AG04450 (cell line): ENCODE results near the gene GANC. TPM values are rescaled to one million over a fixed set of nuclear protein-coding genes. Genes with fewer than 3 reads are reported as not detected.
"Not testable (repeated sequence)": the region's sequence is repeated elsewhere in the genome, so short reads cannot be mapped to it uniquely, and the experiment has no call there.

Source experiments
- CTCF ChIA-PET: fragments of 300-600, 350-600 bp; formaldehyde crosslinking; extraction: SDS; loops from one replicate; lab custom pipeline; 2022; ENCODE audit warnings: antibody characterized with exemption, inconsistent platforms; lab: Charles Lee
- POLR2A ChIA-PET: fragments of 350-600 bp; formaldehyde crosslinking; extraction: SDS; loops from one replicate; lab custom pipeline; 2021; ENCODE audit warnings: antibody characterized with exemption, inconsistent platforms; lab: Yijun Ruan, JAX
- DNase-seq: peaks from one replicate; pipeline ENCODE4 v3.0.0-alpha.2; 2011; ENCODE audit warnings: low read depth, low spot score
- H3K27ac ChIP-seq: one replicate; pipeline ENCODE4 v1.5.1; 2012; ENCODE audit warnings: low read depth, low read length, control low read depth
- H3K27me3 ChIP-seq: one replicate; pipeline ENCODE4 v1.6.0; 2012; ENCODE audit warnings: low read length; ENCODE audit not compliant: control insufficient read depth, insufficient read depth
- H3K4me3 ChIP-seq: 2 replicates; pipeline ENCODE4 v1.5.1; 2011; ENCODE audit warnings: mild to moderate bottlenecking, low read depth, low read length, control low read depth
- H3K9me3 ChIP-seq: 2 replicates; pipeline ENCODE4 v1.5.1; 2012; ENCODE audit warnings: low read length; ENCODE audit not compliant: control insufficient read depth, insufficient read depth
- polyA plus RNA-seq: library from polyadenylated mRNA; depleted of rRNA; stranded (reverse); fragments of >200 nt; gene quantifications from 2 replicates; pipeline ENCODE4 v1.2.3, GENCODE V29; 2011
- TF ChIP-seq, protein P1 (sequence below): IDR thresholded peaks from 2 replicates; pipeline ENCODE4 v1.5.1; 2011; ENCODE audit warnings: low read depth, low read length, control low read depth, inconsistent platforms

Gene GANC
- polyA plus RNA-seq, 1 experiment: 16.5 TPM

DNA sequence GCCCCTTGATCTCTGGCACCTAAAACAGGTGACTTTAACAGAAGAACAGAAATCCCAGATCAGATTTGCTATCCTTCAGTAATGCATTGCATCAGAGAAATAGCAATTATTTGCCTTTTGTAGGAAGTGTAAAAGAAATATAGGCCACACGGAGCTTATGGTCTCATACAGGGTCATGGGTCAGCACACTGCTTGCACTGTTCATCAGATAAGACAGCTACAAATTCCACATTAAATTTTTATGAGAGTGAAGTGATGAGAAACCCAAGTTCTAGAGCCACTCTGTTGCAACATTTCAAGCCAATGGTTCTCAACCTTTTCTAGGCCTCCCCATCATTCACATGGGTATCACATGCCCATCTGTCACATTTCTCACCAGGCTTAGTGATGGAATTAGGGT, 33.7 kb downstream of the GANC start:
- H3K4me3 ChIP-seq: no peak overlapping the region
- ChIA-PET CTCF (no interaction called here), POLR2A (no interaction called here)
- no peaks in the 10 kb centered on the region for H3K27me3 ChIP-seq
- TF ChIP-seq, protein P1, sequence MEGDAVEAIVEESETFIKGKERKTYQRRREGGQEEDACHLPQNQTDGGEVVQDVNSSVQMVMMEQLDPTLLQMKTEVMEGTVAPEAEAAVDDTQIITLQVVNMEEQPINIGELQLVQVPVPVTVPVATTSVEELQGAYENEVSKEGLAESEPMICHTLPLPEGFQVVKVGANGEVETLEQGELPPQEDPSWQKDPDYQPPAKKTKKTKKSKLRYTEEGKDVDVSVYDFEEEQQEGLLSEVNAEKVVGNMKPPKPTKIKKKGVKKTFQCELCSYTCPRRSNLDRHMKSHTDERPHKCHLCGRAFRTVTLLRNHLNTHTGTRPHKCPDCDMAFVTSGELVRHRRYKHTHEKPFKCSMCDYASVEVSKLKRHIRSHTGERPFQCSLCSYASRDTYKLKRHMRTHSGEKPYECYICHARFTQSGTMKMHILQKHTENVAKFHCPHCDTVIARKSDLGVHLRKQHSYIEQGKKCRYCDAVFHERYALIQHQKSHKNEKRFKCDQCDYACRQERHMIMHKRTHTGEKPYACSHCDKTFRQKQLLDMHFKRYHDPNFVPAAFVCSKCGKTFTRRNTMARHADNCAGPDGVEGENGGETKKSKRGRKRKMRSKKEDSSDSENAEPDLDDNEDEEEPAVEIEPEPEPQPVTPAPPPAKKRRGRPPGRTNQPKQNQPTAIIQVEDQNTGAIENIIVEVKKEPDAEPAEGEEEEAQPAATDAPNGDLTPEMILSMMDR: no peak
- H3K9me3 ChIP-seq: peaks cover 3% of the 10 kb centered on the region; the same call in 1 of the 2 replicates
- no peak overlapping the region for H3K27ac ChIP-seq
- no peak for DNase-seq

DNA sequence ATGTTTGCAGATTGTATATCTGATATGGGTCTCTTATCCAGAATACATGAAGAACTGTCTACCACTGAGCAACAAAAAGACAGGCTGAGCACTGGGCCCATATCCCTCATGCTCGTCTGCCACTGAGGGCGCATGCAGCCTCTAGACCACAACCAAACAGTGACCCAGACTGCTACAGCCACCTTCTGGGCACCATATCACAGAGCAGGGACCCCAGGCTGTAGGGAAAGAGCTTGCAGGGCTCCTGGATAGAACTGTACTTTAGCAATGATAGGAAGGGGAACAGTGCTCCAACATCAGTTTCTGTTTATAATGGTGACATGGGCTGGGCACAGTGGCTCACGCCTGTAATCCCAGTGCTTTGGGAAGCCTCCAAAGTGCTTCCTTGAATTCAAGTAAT, 40.5 kb downstream of the GANC start:
- CTCF ChIA-PET: no interaction called here
- H3K4me3 ChIP-seq: no peak overlapping the region
- H3K27ac ChIP-seq: no peak overlapping the region
- no peaks in the 10 kb centered on the region for H3K27me3 ChIP-seq
- TF ChIP-seq, protein P1: no peak
- POLR2A ChIA-PET: no interaction called here
- DNase-seq: no peak
- H3K9me3 ChIP-seq: no peaks in the 10 kb centered on the region

DNA sequence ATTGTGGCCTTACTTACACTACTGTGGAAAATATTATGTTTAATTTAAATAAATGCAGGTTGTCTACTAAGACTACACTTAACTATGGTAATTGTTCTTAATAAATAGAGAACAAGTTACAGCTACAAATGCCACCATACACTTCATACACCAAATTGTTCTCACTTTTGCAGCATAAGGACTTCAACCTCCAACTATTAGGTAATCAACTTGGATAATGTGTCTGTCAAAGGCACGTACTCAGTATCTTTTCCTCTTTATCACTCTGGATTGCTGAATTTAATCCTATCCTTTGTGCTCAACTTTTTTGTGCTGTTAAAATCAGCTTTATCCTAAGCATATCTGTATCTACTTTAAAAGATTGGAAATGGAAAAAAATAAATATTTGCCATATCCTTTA, 41.8 kb downstream of the GANC start:
- DNase-seq: no peak
- CTCF ChIA-PET: no interaction called here
- H3K27ac ChIP-seq: no peak overlapping the region
- no peak overlapping the region for H3K4me3 ChIP-seq
- H3K27me3 ChIP-seq: no peaks in the 10 kb centered on the region
- TF ChIP-seq, protein P1: no peak
- no peaks in the 10 kb centered on the region for H3K9me3 ChIP-seq
- POLR2A ChIA-PET: no interaction called here

DNA sequence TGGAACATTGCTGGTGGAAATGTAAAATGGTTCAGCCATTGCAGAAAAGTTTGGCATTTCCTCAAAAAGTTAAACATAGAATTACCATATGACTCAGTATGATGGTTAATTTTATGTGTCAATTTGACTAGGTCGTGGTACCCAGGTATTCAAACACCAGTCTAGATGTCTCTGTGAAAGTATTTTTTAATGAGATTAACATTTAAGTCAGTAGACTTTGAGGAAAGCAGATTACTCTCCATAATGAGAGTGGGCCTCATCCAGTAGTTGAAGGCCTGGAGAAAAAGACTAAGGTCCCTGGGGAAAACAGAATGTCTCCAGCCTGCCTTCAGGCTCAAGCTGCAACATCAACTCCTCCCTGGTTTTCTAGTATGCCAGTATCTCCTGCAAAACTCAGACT, 42.5 kb downstream of the GANC start:
- DNase-seq: no peak
- TF ChIP-seq, protein P1: no peak
- Histone ChIP-seq H3K9me3 (no peaks in the 10 kb centered on the region), H3K4me3 (no peak overlapping the region), H3K27me3 (no peaks in the 10 kb centered on the region), H3K27ac (no peak overlapping the region)
- ChIA-PET CTCF (no interaction called here), POLR2A (no interaction called here)

DNA sequence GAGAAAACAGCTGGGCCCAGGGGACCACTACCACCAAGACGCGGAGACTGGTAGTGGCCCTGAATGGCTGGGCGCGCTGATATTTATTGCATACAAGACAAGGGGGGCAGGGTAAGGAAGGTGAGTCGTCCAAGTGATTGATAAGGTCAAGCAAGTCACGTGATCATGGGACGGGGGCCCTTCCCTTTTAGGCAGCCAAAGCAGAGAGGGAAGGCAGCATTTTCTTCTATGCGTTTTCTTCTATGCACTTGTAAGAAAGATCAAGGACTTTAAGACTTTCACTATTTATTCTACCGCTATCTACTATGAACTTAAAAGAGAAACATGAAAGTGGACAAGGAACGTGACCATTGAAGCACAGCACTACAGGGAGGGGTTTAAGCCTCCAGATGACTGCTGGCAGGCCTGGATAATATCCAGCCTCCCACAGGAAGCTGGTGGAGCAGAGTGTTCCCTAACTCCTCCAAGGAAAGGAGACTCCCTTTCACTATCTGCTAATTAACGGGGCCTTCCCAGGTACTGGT, 43.3 kb downstream of the GANC start:
- DNase-seq, H3K27ac ChIP-seq, H3K27me3 ChIP-seq, H3K9me3 ChIP-seq, CTCF ChIA-PET, POLR2A ChIA-PET, H3K4me3 ChIP-seq: not testable (repeated sequence)

DNA sequence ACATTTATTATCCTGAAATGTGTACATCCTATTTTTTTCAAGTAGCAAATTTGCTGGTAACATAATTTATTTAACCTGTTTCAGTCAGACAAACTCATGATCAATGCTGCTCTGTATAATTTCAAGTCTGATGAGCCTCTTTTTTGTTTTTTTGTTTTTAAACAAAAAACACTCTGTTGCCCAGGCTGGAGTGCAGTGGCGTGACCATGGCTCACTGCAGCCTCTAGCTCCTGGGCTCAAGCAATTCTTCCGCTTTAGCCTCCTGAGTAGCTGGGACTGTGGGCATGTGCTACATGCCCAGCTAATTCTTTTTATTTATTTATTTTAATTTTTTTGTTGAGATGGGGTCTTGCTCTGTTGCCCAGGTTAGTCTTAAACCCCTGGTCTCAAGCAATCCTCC, 46.2 kb downstream of the GANC start:
- no peak overlapping the region for H3K27ac ChIP-seq
- no peaks in the 10 kb centered on the region for H3K9me3 ChIP-seq
- ChIA-PET POLR2A (no interaction called here), CTCF (no interaction called here)
- no peak overlapping the region for H3K4me3 ChIP-seq
- TF ChIP-seq, protein P1: no peak
- no peaks in the 10 kb centered on the region for H3K27me3 ChIP-seq
- DNase-seq: no peak
